Effector memory CD4-positive, alpha-beta T cell (primary cell): ENCODE data around the gene BICD2.

Source experiments
- DNase-seq, 3 donors: peaks; one replicate each; pipeline ENCODE4 v3.0.0-alpha.2; 2020
- H3K27ac ChIP-seq: 2 replicates; pipeline ENCODE4 v1.7.0; 2013; ENCODE audit warnings: mild to moderate bottlenecking, low read length, moderate library complexity; ENCODE audit not compliant: insufficient read depth, poor library complexity, severe bottlenecking
- H3K27me3 ChIP-seq: replicated peaks from 2 replicates; pipeline ENCODE4 v1.7.0; 2013; ENCODE audit warnings: mild to moderate bottlenecking, low read length; ENCODE audit not compliant: insufficient read depth, control insufficient read depth, poor library complexity, severe bottlenecking
- H3K36me3 ChIP-seq: 2 replicates; pipeline ENCODE4 v1.7.0; 2013; ENCODE audit warnings: mild to moderate bottlenecking, low read length, moderate library complexity; ENCODE audit not compliant: control insufficient read depth, insufficient read depth
- H3K4me1 ChIP-seq: 2 replicates; pipeline ENCODE4 v1.7.0; 2013; ENCODE audit warnings: low read length, mild to moderate bottlenecking; ENCODE audit not compliant: control insufficient read depth, insufficient read depth, poor library complexity, severe bottlenecking
- H3K4me3 ChIP-seq: 2 replicates; pipeline ENCODE4 v1.7.0; 2013; ENCODE audit warnings: low read length, low read depth, mild to moderate bottlenecking; ENCODE audit not compliant: insufficient read depth, poor library complexity, severe bottlenecking
- H3K9me3 ChIP-seq: 2 replicates; pipeline ENCODE4 v1.7.0; 2013; ENCODE audit warnings: mild to moderate bottlenecking, low read length, moderate library complexity; ENCODE audit not compliant: control insufficient read depth

BICD2 gene

DNA sequence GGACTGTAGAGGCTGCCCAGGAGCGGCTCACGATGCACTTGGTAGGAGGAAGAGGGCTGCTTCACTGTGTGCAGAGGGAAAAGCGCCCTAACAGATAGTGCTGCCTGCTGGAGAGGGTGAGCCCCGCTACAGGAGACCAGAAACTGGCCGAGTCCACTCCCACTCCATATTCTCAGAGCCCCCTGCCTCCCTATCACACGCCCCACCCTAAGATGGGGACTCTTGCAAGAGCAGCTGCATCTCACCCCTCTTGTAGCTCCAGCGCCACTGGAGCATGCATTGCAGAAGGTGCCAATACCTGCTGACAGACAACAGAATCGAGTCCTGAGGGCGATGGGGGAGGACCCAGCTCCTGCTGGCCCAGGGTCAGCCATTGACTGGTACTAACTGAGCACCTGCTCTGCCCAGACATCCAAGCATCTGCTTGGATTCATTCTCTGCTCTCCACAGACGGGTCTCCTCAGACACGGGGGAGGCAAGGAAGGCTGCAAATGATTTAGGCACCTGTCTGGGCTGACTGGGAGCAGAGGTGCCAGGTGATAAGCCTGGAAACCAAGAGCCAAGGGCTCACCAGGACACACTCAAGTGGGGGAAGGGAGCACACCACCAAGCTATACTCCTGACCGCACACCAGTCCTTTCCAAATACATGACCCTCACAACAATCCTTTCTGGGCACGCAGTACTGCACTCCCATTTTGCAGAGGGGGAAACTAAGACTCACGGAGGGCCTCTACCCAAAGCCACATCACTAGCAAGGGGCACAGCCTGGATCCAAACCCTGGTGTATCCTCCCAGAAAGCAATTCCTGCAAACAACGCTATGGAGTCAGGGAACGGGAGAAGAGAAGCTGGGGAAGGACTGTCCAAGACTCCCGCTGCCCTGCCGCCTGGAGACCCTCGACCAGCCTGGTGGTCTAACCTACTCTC lies 1.6 kb downstream of the BICD2 start:
- no peaks in the 10 kb centered on the region for H3K36me3 ChIP-seq
- H3K27me3 ChIP-seq, result no peaks in the 10 kb centered on the region
- peak overlapping the region; percentile 54 for H3K27ac ChIP-seq
- no peaks in the 10 kb centered on the region for H3K9me3 ChIP-seq
- DNase-seq, result no peak
- H3K4me1 ChIP-seq, result peaks cover 31% of the 10 kb centered on the region
- peak overlapping the region; percentile 68 for H3K4me3 ChIP-seq

DNA sequence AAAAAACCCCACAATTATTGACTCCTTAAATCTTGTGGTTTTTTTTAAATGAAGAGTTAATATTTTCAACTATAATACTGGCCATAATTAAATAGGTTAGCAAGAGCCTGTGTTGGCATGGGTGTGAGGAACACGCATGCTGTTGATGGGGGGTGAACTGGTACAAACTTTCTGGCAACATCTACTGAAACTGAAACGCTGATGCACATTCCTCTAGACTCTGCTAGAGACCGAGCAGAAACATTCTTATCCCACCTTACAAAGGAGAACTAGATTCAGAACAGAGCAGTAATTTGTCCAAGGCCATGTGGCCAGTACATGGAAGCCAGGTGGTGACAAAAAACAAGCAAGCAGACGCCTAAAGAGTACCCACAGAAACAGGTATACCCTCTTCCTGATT lies 2.4 kb downstream of the BICD2 start:
- no peaks in the 10 kb centered on the region for H3K27me3 ChIP-seq
- no peaks in the 10 kb centered on the region for H3K9me3 ChIP-seq
- H3K4me1 ChIP-seq, result peaks cover 31% of the 10 kb centered on the region
- no peak overlapping the region for H3K27ac ChIP-seq
- no peak overlapping the region for H3K4me3 ChIP-seq
- H3K36me3 ChIP-seq, result no peaks in the 10 kb centered on the region
- DNase-seq, result no peak

DNA sequence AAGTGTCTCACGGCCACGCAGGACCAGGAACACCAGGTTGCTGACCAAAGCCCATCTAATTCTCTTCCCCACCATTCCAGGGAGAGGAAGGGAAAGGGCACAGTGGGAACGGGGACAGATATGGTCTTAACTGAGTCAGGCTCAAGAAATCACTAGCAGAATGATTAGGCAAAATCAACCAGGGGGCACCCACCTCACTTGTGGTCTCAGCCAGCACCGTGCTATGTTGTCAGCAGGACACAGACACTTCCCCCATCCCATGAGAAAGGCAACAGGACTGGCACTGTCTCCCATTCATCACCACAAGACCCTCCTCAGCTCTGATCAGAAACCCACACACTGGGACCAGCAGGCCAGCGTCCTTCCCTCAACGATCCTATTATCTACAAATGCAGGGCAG lies 2.9 kb downstream of the BICD2 start:
- Histone ChIP-seq H3K27me3 (no peaks in the 10 kb centered on the region), H3K4me3 (no peak overlapping the region), H3K36me3 (no peaks in the 10 kb centered on the region), H3K27ac (no peak overlapping the region), H3K9me3 (no peaks in the 10 kb centered on the region), H3K4me1 (peaks cover 31% of the 10 kb centered on the region)
- no peak for DNase-seq

DNA sequence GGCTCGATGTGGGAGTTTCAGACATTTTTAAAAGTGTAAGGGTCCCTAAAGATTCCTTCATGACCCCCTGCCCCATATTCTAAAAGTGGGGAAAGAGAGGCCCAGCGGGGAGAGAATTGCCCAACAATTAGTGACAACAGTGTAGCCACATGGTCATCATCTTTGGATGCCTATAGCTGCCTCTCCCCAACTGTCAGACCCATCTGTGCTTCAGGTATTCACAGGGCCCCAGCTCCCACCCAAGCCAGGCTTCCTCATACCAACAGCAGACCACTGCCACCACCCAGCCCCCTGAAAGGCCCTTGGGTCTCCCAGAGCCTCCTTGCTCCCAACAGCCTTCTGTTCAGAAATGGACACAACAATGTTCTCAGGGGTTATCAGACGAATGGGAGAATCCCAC lies 4.1 kb downstream of the BICD2 start:
- no peaks in the 10 kb centered on the region for H3K27me3 ChIP-seq
- DNase-seq, result no peak
- peaks cover 25% of the 10 kb centered on the region for H3K4me1 ChIP-seq
- H3K36me3 ChIP-seq, result peaks cover 2% of the 10 kb centered on the region
- no peaks in the 10 kb centered on the region for H3K9me3 ChIP-seq
- H3K27ac ChIP-seq, result no peak overlapping the region
- no peak overlapping the region for H3K4me3 ChIP-seq

DNA sequence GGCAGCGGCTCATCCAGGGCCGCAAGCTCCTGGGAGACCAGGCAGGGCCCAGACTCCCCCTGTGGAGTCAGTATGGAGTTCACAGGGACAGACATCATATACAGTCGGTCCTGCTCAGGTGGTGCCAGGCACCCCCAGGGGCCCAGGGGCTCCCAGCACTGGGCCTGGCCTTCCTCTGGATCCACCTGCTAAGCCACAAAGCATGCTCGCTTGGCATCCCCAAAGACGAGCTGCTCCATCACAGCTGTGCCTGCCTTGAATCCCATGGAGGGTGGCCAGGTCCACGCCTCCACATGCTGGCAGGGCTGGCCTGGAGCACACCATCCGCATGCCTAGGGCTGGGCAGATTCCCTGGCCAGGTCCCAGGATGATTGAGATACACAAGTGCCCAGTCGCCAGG lies 4.6 kb downstream of the BICD2 start:
- Histone ChIP-seq H3K9me3 (no peaks in the 10 kb centered on the region), H3K36me3 (peaks cover 3% of the 10 kb centered on the region), H3K27ac (no peak overlapping the region), H3K4me1 (peaks cover 21% of the 10 kb centered on the region), H3K4me3 (no peak overlapping the region), H3K27me3 (no peaks in the 10 kb centered on the region)
- DNase-seq, result no peak

DNA sequence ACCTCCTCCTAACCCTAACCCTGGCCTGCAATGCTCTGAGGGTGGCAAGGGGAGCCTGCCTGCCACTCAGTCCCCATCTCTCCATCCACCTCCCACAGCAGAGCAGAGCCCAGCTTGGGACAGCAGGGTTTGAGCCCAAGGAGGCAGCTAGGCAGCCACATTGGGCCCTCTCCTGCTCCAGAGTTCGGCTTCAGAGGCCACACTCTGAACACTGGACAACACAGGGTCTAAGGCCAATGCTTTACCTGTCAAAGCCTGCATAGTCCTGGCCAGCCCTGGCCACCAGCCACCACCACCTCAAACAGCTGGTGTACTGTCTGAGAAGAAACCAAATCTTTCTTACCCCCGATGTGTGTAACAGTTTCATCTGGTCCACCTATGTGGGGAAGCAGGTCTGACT lies 5.2 kb downstream of the BICD2 start:
- H3K9me3 ChIP-seq, result no peaks in the 10 kb centered on the region
- H3K4me1 ChIP-seq, result peaks cover 21% of the 10 kb centered on the region
- DNase-seq, result no peak
- H3K36me3 ChIP-seq, result peaks cover 3% of the 10 kb centered on the region
- H3K4me3 ChIP-seq, result no peak overlapping the region
- H3K27me3 ChIP-seq, result no peaks in the 10 kb centered on the region
- no peak overlapping the region for H3K27ac ChIP-seq

DNA sequence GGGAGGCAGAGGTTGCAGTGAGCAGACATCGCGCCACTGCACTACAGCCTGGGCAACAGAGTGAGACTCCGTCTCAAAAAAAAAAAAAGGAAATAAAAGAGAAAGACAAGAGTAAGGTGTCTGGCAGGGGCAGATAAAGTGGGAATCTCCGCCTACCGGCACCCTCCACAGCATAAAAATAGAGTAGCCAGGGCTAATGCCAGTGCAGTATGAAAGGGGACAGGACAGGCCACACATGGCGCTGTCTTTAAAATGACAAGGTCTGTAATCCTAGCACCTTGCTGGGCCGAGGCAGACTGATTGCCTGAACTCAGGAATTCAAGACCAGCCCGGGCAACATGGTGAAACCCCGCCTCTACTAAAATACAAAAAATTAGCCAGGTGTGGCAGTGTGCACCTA lies 7.8 kb downstream of the BICD2 start:
- Histone ChIP-seq H3K27me3 (no peaks in the 10 kb centered on the region), H3K36me3 (peaks cover 3% of the 10 kb centered on the region), H3K4me1 (peaks cover 9% of the 10 kb centered on the region), H3K4me3 (no peak overlapping the region), H3K27ac (no peak overlapping the region), H3K9me3 (no peaks in the 10 kb centered on the region)
- no peak for DNase-seq

DNA sequence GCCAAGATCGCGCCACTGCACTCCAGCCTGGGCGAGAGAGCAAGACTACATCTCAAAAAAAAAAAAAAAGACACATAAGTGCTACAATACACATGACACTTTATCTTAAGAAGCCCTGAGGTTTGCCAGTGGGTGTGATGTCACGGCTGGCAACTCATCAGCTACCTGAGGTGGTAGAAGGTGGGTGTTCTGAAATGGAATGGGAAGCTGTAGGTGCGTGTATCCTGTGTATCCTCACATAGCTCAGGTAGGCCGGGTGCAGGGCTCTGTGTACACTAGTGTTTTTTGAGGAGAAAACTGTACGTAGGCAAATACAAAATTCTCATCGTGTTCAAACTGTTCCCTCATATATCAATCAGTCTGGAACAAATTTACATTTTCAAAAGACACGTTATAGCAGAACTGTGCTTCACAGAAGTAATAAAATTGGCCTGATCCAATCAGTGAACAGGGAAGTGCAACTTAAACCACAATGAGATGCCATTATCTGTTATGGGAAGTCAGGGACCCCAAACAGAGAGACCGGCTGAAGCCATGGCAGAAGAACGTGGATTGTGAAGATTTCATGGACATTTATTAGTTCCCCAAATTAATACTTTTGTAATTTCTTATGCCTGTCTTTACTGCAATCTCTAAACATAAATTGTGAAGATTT lies 10.4 kb downstream of the BICD2 start:
- Histone ChIP-seq H3K27me3 (no peaks in the 10 kb centered on the region), H3K9me3 (no peaks in the 10 kb centered on the region), H3K4me1 (peaks cover 3% of the 10 kb centered on the region), H3K4me3 (no peak overlapping the region), H3K27ac (no peak overlapping the region), H3K36me3 (peaks cover 3% of the 10 kb centered on the region)
- DNase-seq, result no peak

DNA sequence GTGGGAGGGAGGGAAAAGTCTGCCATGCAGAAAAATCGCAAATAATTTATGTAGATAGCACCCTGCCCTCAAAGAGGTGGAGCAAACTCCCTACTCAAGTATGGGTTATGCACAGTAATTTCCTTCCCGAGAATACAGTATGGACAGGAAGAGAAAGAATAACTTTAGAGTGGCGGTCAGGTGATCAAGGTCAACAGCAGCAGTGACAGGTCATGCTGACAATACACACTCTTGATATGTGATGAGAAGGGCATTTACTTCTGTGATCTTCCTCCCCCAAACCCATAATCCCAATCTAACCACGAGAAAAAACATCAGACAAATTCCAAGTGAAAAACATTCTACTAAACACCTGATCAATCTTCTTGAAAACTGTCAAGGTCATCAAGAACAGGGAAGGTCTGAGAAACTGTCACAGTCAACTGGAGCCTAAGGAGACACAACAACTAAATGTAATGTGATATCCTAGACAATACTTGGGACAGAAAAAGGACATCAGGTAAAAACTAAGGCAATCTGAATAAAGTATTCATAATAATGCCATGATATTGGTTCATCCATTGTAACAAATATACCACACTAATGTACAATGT lies 11.7 kb downstream of the BICD2 start:
- Histone ChIP-seq H3K9me3 (no peaks in the 10 kb centered on the region), H3K36me3 (peaks cover 3% of the 10 kb centered on the region), H3K4me3 (no peak overlapping the region), H3K27ac (no peak overlapping the region), H3K27me3 (no peaks in the 10 kb centered on the region), H3K4me1 (peaks cover 3% of the 10 kb centered on the region)
- DNase-seq, result no peak

DNA sequence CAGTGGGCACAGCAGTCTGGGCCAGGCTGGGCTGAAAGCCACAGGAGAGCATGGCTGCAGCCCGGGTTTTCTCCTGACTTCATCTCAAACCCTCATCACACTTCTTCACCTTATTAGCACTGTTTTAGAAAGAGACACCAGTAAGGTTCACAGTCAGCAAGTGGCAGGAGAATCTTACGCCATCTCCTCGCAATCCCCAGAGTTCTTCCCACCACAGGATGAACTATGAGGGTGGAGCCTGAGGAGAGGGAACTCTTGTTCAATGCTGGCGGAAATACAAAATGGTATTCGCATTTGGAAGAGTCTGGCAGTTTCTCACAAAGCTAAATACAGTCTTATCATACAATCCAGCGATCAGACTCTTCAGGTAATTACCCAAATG lies 14.7 kb downstream of the BICD2 start:
- no peak for DNase-seq
- peaks cover 3% of the 10 kb centered on the region for H3K4me1 ChIP-seq

More for the DNA sequence above, 14.7 kb downstream of the BICD2 start:
- Histone ChIP-seq H3K27ac (no peak overlapping the region), H3K9me3 (no peaks in the 10 kb centered on the region), H3K36me3 (no peaks in the 10 kb centered on the region), H3K27me3 (no peaks in the 10 kb centered on the region), H3K4me3 (no peak overlapping the region)
